ENCODE results near the gene SIRT6.
"Not testable (repeated sequence)": the region's sequence is repeated elsewhere in the genome, so short reads cannot be mapped to it uniquely, and the experiment has no call there.

The SIRT6 gene

GRCh38 chr19:4173479-4174212 lies 8.7 kb downstream of the SIRT6 start:
- no peak for DNase-seq

GRCh38 chr19:4172861-4173473 lies 9.4 kb downstream of the SIRT6 start:
- peak; percentile 71 for DNase-seq

GRCh38 chr19:4171676-4172075 lies 10.7 kb downstream of the SIRT6 start:
- DNase-seq = no peak

GRCh38 chr19:4164262-4164661 lies 18.1 kb downstream of the SIRT6 start:
- no peak for DNase-seq

GRCh38 chr19:4161415-4162077 lies 20.8 kb downstream of the SIRT6 start:
- no peak for DNase-seq

- not testable (repeated sequence) for DNase-seq
Measured at GRCh38 chr19:4157971-4158370, 24.4 kb downstream of the SIRT6 start.

GRCh38 chr19:4157164-4157563 lies 25.2 kb downstream of the SIRT6 start:
- no peak for DNase-seq

- DNase-seq = no peak
Measured at GRCh38 chr19:4154571-4155312, 27.6 kb downstream of the SIRT6 start.

- no peak for DNase-seq
Measured at GRCh38 chr19:4152241-4152998, 29.9 kb downstream of the SIRT6 start.

- DNase-seq = no peak
Measured at GRCh38 chr19:4151623-4152022, 30.7 kb downstream of the SIRT6 start.

GRCh38 chr19:4149518-4150288 lies 32.7 kb downstream of the SIRT6 start:
- no peak for DNase-seq

- no peak for DNase-seq
Measured at GRCh38 chr19:4144666-4145249, 37.6 kb downstream of the SIRT6 start.

GRCh38 chr19:4142916-4143315 lies 39.4 kb downstream of the SIRT6 start:
- not testable (repeated sequence) for DNase-seq

- DNase-seq = peak; percentile 11
Measured at GRCh38 chr19:4140237-4140711, 42.1 kb downstream of the SIRT6 start.

GRCh38 chr19:4139614-4140236 lies 42.6 kb downstream of the SIRT6 start:
- DNase-seq = peak; percentile 89

GRCh38 chr19:4138445-4138844 lies 43.9 kb downstream of the SIRT6 start:
- no peak for DNase-seq

GRCh38 chr19:4136680-4137088 lies 45.7 kb downstream of the SIRT6 start:
- DNase-seq = no peak

GRCh38 chr19:4135386-4135785 lies 47.0 kb downstream of the SIRT6 start:
- DNase-seq = not testable (repeated sequence)

- no peak for DNase-seq
Measured at GRCh38 chr19:4134351-4134750, 48.0 kb downstream of the SIRT6 start.

GRCh38 chr19:4130744-4131438 lies 51.5 kb downstream of the SIRT6 start:
- DNase-seq = no peak
